Cardiac muscle cell (in vitro differentiated cells and primary cell): ENCODE results near the gene GABBR2. TPM values are rescaled to one million over a fixed set of nuclear protein-coding genes. Genes with fewer than 3 reads are reported as not detected.

Source experiments
- DNase-seq, 2 donors: peaks; one replicate each; pipeline versions ENCODE4 v3.0.0 to v3.0.0-alpha.2; 2010 to 2017; ENCODE audit warnings: low read depth in 1 of 2, low spot score in 1 of 2
- H3K27ac ChIP-seq: fragments of 200-600 bp; sonication (generic); 2 replicates; pipeline ENCODE4 v1.5.1; 2016
- H3K27me3 ChIP-seq: fragments of 200-600 bp; sonication (generic); 2 replicates; pipeline ENCODE4 v1.6.0; 2016; ENCODE audit warnings: control low read depth
- H3K36me3 ChIP-seq: fragments of 200-600 bp; sonication (generic); 2 replicates; pipeline ENCODE4 v1.5.1; 2016; ENCODE audit warnings: control low read depth
- H3K4me1 ChIP-seq: fragments of 200-600 bp; sonication (generic); 2 replicates; pipeline ENCODE4 v1.8.1; 2017; ENCODE audit warnings: low read depth, mild to moderate bottlenecking, mixed run types
- H3K4me3 ChIP-seq: fragments of 200-600 bp; sonication (generic); 2 replicates; pipeline ENCODE4 v1.5.1; 2016; ENCODE audit warnings: mild to moderate bottlenecking
- H3K9me3 ChIP-seq: fragments of 200-600 bp; sonication (generic); 2 replicates; pipeline ENCODE4 v1.5.1; 2017; ENCODE audit warnings: low read depth, mild to moderate bottlenecking, control low read depth
- CTCF ChIP-seq: IDR thresholded peaks from 2 replicates; pipeline ENCODE4 v1.5.1; 2012; ENCODE audit warnings: low read depth, mild to moderate bottlenecking, low read length
- polyA plus RNA-seq: library from polyadenylated mRNA; unstranded; fragments of >200 nt; fragmentation: Nextera tagmentation; extraction: Ambion mirVana; gene quantifications from 2 replicates; pipeline ENCODE4 v1.2.1, GENCODE V29; 2016
- total RNA-seq: library from RNA; depleted of rRNA; stranded (reverse); fragments of >200 nt; gene quantifications from 2 replicates; pipeline ENCODE4 v1.2.3, GENCODE V29; 2016

Gene GABBR2
- total and polyA plus RNA-seq, 2 experiments from 2014 or later = 0.06 TPM; not detected in 1

DNA sequence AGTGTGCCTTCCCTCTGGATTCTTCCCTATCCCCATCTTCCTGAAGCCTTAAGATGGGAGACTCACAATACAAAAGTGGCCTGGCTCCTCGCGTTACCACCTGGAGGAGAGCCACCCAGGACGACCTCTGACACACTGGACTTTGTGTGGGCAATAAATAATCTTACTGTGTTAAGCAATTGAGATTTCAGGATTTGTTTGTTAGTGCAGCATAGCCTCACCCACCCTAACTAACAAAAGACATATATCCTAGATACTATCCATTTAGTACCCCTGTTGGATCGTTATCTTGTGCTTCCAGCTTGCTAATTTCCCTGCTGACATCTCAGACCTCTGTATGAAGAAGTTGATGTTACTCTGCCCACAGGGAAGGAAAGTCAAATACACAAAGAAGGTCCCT lies 7.9 kb downstream of the GABBR2 start:
- Histone ChIP-seq H3K4me1 (no peaks in the 10 kb centered on the region), H3K9me3 (no peaks in the 10 kb centered on the region), H3K4me3 (no peak overlapping the region), H3K27me3 (peaks cover 31% of the 10 kb centered on the region), H3K27ac (no peak overlapping the region), H3K36me3 (no peaks in the 10 kb centered on the region)
- no peak for TF ChIP-seq CTCF
- DNase-seq = no peak

DNA sequence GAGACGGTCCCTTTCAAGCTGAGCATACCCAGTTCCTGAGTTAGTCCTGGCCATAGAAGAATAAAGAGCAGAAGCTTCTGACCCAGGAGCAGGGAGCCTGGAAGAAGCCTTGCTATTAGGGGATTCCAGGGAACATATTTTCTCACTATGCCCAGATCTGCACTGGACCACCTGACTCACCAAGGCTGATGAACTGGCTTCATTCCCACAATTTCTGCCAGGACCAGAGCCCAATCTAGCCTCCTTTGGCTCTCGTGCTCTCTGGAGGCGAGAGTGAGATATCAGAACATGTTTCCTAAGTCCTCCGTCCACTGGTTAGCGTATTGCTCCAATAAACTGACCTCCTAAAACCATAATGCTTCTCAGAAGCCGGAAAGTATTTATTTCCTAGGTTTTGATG lies 9.9 kb downstream of the GABBR2 start:
- Histone ChIP-seq H3K4me3 (no peak overlapping the region), H3K36me3 (no peaks in the 10 kb centered on the region), H3K27ac (no peak overlapping the region), H3K27me3 (peaks cover 12% of the 10 kb centered on the region), H3K4me1 (no peaks in the 10 kb centered on the region), H3K9me3 (no peaks in the 10 kb centered on the region)
- TF ChIP-seq CTCF = no peak
- DNase-seq = no peak

DNA sequence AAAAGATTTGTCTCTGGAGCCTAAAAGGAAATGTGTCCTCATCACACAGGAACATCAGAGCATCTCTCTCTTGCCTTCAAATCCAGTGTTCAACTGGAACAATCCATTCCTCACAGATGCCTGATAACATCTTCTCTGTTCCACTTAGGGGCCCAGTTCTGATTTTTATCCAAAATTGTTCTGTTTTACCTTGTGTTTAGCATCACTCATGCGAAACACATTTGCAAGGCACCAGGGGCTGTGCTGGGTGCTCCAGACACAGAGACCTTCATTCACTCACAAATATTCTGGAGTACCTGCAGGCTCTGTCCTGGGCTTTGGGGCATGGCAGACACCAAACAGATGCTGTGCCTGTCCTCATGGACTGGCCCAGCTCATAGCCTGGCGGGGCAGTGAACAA lies 13.8 kb downstream of the GABBR2 start:
- Histone ChIP-seq H3K9me3 (no peaks in the 10 kb centered on the region), H3K4me1 (no peaks in the 10 kb centered on the region), H3K27ac (no peak overlapping the region), H3K36me3 (no peaks in the 10 kb centered on the region), H3K27me3 (peaks cover 5% of the 10 kb centered on the region), H3K4me3 (no peak overlapping the region)
- TF ChIP-seq CTCF = no peak
- no peak for DNase-seq

- no peak for TF ChIP-seq CTCF
- H3K27ac ChIP-seq = no peak overlapping the region
- no peaks in the 10 kb centered on the region for H3K36me3 ChIP-seq
- no peaks in the 10 kb centered on the region for H3K9me3 ChIP-seq
- H3K27me3 ChIP-seq = no peaks in the 10 kb centered on the region
- H3K4me3 ChIP-seq = no peak overlapping the region
- H3K4me1 ChIP-seq = no peaks in the 10 kb centered on the region
- DNase-seq = no peak
Observed at GRCh38 chr9:98692392-98692791, 16.3 kb downstream of the GABBR2 start.

DNA sequence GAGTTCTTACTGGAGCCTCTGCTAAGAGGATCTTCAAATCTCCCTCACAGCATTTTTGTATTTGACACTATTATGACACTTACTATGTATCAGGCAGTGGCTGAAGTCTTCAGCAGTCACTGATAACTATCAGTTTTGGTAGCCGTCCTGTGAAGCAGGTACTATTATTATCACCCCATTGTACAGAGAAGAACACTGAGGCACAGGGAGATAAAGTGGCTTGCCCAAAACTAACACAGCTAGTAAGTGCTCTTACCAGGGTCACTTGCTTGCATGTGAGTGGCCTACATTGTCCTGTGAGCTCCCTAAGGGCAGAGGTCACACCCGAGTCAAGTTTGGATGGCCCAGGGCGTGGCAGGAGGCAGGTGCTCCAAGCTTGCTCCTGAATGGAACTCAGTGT lies 16.8 kb downstream of the GABBR2 start:
- Histone ChIP-seq H3K4me3 (no peak overlapping the region), H3K36me3 (no peaks in the 10 kb centered on the region), H3K27ac (no peak overlapping the region), H3K27me3 (no peaks in the 10 kb centered on the region), H3K9me3 (no peaks in the 10 kb centered on the region), H3K4me1 (no peaks in the 10 kb centered on the region)
- no peak for TF ChIP-seq CTCF
- DNase-seq = no peak

DNA sequence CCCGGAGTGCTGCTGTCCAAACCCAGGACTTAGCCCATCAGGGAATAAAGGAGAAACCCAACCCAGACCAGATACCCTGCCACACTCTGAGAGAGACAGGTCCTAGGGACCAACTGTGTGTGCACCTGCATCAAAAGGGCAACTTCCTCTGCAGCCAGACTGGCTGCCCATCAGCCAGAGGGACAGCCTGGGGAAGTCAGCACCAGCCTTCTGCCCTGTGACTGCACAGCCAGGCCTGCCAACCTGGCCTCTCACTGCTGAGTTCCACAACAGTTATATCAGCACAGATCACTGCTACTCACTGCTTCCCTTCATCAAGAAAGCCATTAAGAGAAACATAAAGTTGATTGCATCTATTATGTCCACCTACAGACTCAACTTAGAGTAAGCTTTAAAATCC lies 18.0 kb downstream of the GABBR2 start:
- H3K4me3 ChIP-seq = no peak overlapping the region
- no peak for DNase-seq
- H3K36me3 ChIP-seq = no peaks in the 10 kb centered on the region
- no peaks in the 10 kb centered on the region for H3K4me1 ChIP-seq
- no peaks in the 10 kb centered on the region for H3K27me3 ChIP-seq
- no peaks in the 10 kb centered on the region for H3K9me3 ChIP-seq
- no peak overlapping the region for H3K27ac ChIP-seq
- no peak for TF ChIP-seq CTCF
